Testis (tissue), 2 donors: ENCODE data around the gene PBX2.

Source experiments
- CTCF ChIP-seq, 3 experiments: fragments of 450-650 bp in 2 of 3; fragments of 200-600 bp in 1 of 3; sonication (generic) in 1 of 3; IDR thresholded peaks; one replicate each; pipeline ENCODE4 v1.5.1; 2016 to 2019; ENCODE audit warnings: antibody characterized with exemption in 3 of 3, mild to moderate bottlenecking in 2 of 3, moderate library complexity in 1 of 3
- POLR2A ChIP-seq: fragments of 450-650 bp; IDR thresholded peaks from one replicate; pipeline ENCODE4 v1.6.1; 2017; ENCODE audit warnings: antibody characterized with exemption, mild to moderate bottlenecking, moderate library complexity

DNA sequence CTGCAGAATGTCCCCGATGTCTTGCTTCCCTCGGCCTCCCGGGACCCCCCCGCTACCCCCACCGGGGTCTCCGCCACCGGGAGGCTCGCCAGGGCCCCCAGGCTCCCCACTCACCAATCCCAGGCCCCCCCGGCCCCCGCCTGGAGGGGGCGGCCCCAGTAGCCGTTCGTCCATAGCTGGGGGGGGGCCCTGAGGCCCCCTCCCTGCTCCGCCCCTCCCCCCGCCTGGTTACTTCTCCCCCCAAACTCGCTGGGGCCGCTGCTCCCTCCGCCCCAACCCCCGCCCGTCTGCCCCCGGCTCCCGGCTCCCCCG, 304 bp downstream of the PBX2 start:
- TF ChIP-seq CTCF (IDR thresholded peaks at IDR 0.05) (no peak), POLR2A (no peak)
